Left hindlimb (tissue), 1 donor: ENCODE measurements around the gene PDE9A.

Source experiments
- DNase-seq: peaks from one replicate; pipeline ENCODE4 v3.0.0-alpha.2; 2018

Gene PDE9A

DNA sequence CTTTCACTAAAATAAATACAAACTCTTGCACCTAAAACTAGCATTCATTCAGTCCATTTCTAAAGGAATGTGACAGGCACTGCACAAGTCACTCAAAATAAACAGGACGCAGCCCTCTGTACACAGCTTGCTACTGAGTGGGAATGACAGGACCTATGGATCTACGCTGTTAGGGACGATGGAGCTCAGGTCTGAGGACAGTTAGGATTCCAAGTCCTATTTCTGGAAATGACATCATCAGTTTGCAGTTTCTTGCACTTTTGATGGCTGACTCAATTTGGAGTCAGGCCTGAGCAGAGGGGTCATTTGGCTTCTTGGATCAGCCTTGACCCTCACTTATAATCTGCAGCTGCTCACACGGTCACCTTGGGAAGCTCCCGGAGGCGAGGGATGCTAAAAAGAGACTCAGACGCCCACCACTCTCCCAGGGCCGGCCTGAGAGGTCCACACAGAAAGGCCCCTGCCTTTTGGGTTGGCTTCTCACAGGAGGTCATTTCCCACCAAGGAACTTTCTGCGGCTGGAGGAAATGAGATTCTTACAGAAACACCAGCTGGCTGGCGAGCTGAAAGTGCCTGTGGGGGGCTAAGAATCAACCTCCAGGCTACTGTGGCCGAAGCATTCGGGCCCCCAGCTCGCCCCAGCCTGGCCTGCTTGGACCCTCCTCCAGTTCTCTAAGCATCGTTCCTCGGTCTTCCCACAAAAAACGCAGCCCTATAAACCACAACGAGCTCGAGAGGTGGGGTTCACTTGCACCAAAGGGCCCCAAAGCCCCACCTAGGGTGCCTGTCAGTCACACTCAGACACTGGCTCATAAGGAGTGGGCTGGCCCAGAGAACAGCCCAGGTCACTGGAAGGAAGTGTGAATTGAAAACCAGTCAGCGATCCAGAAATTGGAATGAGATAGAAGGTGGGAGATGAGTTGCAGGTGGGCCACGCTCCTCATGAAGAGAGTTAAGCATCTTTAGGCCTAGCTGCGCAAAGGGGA lies 8.9 kb upstream of the PDE9A start:
- DNase-seq: no peak

DNA sequence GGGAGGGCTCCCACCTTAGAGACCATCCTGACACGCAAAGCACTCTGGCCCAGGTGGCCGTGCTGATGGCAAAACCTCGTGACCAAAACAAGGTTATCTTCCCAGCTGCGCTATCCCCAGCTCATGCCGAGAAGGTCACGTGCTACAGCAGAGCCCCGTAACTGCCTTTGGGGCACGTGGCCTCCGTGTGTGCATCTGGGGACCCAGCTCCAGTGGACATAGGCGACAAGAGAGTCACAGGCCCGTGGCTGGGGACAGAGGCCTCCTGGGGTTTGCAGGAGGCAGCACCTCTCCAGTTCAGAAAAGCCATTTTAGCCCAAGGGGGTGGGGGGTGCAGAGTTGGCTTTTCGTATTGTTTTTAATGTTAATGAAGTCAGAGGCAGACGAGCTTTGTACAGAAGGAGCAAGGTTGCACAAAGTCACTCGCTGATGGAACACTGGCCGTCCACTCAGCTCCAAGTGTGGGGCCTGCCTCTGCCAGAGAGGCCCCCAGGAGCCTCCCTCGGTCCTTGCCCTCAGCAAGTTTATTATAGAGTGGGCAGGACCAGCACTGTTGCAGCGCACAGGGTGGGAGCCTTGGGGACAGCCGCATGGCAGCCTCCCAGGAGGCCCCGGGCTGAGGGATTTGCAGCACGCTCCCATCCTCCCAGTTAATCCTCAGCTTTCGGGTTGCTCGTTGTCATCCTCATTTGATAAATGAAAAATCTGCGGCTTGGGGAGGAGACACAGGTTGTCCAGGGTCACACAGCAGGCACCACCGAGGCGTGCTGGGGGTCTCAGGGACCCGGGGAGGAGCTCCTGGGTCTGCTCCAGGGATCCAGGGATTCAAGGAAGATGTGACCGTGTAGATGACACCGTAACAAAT lies 8.0 kb upstream of the PDE9A start:
- no peak for DNase-seq

DNA sequence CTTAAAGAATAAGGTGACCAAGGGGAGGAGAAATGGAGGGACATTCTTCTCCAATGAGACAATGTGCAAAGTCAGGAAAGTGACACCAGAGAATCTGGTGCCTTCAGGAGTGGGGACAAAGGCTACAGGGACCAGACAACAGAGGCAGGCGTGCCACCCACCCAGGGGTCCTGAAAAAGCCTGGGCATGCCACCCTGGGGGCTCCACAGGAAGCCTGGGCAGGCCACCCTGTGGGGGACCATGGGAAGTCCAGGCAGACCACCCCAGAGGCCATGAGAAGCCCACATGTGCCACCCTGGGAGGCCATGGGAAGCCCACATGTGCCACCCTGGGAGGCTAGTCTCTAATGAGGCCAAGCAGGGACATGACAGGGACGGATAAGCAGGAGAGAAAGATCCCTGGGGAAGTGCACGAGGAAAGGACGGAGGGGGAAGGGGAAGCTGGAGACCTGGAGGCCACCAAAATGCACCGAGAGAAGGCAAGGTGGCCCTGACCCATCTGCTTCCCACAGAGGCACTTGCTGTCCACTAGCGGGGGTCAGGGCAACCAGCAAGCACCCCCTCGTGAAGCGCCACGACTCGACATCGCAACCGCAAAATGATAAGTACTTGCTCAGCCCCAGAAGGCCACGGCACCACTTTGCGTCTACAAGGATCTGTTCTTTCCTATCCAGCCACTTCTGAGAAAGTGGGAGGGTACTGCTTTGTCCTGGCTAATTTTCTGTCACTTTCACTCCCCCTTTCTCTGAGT lies 7.2 kb upstream of the PDE9A start:
- DNase-seq: no peak

DNA sequence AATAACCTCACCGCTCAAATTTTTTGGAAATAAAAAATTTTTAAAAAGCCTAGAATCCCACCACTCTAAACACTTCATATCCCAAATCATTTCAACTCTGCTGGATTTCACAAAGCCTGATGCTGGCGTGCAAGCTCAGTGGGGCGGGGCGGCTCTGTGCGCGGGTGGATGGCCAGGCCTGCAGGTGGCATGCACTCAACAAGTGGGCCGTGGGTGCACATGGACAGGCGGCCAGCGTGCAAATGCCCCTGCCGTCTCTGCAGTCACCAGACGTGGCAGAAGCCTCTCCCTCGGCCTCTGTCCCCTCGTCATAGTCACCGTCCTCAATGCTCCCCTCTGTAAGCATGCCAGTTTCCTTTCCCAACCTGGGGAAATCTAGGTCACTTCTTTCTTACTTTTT lies 6.6 kb upstream of the PDE9A start:
- no peak for DNase-seq

DNA sequence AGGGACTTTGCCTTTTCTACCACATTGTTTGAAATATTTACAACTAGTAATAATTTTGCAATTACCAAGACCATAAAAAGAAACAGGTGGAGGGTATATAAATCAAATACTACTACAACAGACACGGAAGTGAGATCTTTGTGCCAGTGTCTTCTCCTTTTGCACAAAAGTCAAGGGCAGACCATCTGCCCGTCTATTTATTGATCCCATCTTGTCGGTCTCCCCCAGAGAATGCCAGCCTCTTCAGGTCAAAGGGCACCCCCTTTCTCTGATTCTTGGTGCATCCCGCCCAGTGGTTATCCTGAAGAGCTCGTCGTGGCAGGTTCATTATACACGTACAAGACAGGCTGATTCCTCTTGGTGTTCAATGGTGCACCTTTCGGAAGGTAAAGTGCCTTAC lies 4.8 kb upstream of the PDE9A start:
- DNase-seq: no peak

DNA sequence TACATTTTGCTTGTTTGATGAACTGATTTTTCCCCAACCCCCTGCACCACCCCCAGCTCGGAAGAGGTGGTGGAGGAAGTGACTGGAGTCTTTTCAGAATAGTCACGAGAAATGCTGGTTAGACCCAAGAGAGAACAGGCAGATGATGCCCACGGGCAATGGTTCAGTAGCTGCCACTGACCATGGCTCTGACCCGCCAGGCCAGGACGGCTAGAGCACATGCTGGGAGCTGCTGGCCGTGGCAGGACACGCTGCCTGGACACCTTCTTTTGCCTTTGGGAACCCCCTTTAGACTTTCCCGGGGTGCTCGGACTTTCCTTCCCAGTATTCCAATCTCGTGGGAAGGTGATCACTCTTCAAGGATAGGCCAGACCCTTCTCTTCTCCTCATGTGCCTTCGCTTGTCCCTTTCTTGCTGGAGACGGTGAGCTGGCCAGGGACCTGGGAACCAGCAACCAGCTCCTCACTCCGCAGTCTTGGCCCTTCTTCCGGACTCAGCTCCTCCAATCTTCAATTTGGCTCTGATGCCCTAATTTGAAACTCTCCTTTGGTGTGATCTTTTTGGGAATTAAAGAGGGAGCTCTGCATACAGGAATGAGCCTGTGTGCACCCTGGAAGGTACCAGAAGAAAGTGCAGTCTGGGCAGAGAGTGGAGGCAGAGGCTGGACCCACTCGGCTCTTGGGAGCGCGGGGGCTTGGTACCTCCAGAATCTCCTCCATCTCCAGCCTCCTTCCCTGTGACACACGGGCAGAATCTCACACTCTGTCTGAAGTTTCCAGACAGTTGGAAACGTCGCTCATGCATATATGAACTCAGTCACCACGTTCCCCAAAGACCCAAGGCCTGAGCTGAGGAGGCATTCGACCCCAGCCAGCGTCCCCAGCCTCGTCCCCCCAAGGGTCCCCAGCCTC lies 4.0 kb upstream of the PDE9A start:
- no peak for DNase-seq

DNA sequence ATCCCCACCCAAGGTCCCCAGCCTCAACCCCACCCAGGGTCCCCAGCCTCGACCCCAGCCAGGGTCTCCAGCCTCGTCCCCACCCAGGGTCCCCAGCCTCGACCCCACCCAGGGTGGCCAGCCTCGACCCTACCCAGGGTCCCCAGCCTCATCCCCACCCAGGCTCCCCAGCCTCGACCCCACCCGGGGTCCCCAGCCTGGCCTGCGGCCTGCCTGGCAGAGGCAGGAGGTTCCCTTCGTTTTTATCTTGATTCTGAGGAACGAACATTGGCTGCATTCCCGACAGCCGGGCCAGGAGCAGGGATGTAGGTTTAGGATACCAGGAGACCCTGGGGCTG lies 3.4 kb upstream of the PDE9A start:
- DNase-seq: no peak

DNA sequence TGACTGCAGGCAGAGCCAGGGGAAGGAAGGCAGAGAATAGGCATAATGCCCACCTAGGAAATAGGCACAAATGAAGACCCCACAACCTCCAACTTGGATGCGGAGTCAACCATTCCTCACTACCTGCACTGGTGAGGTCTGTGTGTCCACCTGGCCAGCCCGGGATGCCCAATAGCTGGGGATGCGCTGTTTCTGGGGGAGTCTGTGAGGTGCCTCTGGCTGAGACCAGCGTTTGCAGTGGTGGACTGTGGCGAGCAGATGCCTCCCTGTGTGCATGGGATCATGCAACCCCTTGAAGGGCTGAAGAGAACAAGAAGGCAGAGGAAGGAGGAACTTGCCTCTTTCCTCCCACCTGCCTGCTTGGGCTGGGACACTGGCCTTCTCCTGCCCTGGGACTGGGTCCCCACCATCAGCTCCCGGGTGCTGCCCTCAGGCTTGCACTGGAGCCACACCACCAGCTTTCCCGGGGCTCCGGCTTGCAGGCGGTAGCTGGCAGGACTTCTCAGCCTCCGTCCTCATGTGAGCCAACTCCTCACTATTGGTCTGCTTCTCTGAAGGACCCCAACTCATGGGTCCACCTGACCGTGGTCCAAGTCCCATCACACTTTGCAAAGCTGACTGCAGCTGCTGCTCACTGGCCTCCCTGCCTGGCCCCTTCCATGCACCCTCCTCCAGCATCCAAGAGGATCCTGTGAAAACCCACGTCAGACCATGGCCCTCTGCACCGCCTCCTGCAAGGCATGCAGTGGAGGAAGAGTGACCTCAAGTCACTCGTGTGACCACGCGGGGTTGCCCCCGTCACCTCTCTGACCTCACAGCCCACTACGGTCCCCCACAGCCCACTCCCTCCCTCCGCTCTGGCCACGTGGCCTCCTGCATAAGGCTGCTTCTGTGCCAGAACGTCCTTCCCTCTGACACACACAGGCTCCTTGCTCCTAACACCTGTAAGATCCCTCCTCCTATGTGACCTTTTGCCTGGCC lies 2.7 kb upstream of the PDE9A start:
- no peak for DNase-seq

DNA sequence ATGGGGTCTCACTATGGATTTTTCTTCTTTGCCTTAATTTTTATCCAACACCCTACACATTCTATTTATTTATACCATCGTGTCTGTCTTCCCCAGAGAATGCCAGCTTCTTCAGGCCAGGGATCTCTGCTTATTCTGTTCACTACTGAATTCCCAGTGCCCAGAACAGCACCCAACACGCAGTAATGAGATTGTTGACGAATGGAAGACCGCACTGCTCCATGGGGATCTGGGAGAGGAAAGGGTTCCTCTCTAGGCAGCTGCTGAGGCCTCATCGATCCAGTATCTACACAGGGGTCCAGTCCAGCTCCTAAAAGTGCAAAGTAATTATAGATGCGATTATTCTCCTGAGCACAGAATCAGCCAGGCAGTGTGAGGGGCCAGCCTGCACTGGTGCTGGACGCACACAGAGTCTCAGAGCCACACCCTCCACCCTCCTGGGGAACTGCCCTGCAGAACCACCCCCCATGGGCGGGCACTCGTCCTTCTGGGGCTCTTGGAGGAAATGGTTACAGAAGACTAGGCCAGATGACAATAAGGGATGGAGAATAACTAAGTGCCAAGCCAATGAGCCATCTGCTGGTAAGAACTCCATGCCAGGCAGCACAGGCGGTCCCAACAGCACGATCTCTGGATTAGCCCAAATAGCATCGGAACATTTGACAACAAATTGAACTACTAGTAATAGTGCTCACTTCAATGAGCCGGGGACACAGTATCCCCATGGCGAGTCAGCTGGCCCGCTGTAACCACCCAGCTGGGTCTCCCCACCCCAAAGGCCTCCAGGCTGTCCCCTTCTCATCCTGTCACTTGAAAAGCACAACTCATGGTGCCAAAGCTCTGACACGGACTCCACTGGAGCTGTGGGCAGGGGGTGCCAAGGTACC lies 1.7 kb upstream of the PDE9A start:
- no peak for DNase-seq

DNA sequence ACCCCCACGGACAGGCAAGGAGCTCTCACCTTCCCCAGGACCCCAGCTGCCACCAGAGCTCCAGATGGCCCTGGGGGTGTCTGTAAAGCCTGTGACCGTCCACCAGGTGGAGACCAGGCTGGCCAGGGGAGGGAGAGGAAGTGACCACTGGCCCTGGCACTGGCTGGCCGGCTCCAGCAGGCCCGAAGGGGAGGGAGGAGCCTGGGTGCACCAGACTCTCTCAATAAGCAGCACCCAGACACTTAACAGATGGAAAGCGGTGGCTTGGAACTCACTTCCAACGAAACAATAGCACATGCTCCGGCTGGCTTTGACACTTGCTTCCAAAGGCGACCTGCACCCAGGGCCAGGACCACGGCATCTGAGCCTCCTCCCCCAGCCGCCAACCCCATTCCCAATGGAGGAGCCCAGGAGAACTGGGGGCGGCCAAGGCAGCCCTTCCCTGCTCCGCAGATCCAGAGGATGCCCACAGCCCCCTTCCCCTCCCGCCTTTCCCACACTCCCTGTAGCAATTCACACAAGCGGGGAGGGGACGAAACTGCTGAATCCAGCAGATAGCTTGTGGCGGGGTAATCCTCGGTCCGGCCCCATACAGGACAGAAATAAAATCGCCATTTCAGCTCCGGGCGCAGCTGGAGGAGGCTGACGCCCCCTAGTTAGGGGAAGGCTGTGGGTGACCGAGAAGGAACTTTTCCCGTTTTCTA lies 742 bp upstream of the PDE9A start:
- DNase-seq: peak; percentile 74

DNA sequence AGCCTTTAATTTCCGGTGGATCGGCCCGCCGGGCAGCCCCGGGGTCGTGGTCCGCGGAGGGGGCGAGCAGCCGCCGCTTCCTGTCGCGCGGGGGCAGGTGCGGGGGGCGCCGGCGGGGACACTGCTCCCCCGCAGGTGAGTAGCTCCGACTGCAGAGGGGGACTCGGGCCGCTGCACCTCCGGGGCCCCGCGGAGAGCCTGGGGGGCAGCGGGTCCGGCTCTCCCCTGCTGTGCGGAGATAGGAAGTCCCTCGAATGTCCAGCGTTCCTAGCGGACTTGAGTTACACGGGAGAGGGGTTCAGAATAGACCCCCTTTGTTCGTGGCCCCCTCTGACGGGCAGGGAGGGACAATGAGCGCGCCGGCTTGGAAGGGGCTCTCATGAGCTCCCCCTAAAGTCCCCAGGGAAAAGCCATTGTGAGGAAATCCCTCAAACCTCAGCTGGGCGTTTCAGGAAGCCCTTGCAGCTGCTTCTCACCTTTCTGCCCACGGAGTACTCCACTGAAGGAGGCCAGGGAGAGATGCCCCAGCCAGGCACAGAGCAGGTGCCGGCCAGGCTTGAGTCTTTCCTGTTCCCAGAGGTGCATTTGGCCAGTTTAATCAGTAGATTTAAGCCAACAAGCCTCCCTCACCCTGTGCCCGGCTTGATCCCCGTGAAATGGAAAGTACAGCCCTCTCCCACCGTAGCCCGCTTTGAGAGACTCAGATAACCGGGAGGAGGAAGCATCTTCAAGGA lies 925 bp downstream of the PDE9A start:
- DNase-seq: no peak

DNA sequence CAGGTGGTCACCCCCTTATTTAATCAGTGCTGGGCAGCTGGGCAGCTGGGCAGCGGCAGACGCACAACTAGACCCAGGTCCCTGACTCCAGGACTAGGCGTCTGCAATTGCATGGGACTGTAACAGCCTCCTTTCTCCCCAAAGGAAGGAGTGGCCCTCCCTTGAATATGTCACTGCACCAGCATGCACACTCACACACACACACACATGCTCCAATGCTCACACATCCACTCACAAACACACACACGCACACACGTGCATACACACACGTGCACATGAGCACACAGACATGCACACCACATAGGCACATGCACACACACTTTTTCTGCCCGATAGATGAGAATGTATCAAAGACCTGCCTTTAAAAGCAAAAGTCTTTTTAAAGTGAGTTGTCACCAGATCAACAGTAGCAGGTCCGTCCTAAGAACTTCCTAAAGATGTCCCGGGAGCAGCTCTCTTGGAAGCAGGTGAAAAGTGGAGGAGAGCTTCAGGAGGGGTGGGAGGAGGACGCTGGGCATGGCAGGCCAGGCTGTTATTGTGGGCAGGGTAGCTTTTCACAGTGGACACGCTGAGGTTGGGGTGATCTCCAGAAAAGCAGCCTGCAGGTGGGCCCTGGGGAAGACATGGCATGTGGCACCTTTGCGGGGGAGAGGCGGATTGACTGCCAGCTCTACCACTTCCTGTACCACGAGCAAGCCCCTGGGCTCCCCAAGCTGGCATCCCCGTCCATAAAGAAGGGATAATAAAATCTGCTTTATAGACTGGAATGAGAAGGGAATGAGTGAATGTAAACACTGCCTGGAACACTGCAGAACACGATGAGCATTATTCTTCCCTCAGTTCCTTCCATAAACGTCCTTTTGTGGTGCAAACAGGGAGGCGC lies 1.7 kb downstream of the PDE9A start:
- DNase-seq: no peak

DNA sequence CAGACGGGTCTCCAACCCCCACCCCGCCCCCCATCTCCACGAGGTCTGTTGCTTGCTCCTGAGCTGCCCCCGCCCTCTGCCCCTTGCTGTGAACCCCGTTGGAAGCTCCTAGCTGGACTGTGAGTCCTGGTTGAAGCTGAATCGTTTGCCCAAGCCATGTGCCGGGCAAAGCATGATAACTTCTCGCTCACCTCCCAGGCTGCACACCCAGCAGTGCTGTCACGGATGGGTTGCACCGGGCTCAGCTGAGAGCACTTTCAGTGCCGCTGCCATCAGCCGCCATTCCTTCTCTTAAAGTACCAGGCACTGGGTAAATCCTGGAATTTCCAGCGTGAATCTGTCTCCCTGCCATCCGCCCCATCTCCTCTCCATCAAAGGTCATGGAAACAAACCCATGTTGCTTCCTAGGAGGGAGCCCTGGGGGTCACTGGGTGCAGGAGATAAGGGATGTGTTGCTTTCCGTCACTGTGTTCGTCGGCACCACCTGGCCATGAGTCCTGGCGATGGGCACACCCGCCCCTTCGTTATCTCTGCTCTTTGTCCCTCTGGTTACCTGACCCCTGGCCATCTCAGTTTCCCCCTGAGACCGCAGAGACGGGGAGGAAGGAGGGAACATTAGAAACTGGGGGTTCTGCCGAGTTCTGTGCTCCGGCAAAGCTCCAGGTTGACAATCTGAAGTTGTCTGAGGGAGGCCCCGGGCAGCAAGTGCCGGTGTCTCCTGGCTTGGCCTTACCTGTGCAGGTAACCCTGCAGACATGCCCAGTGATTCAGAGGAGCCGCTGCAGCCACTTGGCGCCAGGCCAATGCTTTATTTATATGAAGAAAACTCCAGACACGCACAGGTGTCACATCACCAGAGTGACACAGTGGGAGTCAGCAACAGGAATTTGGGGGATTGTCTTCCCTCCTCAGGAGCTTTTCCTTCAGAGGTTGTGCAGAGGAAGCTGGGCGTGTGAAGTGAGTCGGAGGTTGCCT lies 2.7 kb downstream of the PDE9A start:
- DNase-seq: no peak

DNA sequence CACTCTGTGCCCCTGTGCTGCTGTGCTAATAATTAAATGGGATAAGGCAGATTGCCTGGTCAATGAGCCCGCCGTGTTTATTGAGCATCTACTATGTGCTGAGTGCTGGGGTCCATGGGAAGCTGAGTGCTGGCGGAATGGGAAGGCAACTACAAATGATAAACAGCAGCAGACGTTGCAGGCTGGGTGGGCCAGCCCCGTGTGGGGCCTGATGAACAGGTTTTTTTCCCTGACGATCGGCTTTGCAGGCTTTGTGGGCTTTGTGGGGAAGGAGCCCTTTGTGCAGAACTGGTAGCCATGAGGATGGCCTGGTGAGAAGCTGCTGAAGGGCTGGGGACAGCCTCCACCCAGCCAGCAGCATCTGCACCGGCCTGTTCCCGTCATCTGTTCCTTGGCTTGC lies 3.5 kb downstream of the PDE9A start:
- DNase-seq: no peak

DNA sequence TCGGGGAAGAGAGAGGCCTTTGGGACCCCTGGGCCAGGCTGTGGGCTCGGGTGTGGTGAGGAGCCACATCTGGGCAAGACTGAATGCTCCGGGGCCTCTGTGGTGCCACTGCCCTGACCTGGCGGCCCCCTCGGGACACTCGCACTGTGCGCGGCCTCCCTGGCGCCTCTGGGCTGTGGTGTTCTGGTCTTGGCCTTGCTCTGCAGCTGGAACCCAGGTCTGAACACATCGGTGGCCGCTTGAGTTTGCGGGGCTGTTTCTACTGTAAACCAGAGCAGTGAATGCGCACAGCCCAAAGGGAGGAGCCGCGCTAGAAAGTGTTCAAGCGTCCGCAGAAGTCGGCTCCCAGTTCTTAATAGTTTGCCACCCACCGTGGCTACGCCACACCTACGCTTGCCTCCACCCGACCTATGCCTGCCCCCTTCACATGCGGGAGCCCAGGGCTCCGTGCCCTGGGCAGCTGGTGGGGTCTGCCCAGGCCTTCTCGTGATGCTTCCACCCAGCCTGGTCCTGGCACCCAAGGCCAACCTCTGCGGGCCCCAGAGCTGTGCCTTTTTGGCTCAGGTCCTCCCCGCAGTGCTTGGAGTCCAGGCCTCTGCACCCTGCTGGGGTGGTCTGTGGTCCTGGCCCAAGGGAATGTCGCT lies 4.4 kb downstream of the PDE9A start:
- DNase-seq: no peak
